WTC11 (cell line): ENCODE data around the gene GRB7. TPM values are rescaled to one million over a fixed set of nuclear protein-coding genes. Genes with fewer than 3 reads are reported as not detected.

Experiments used
- ATAC-seq: fragments of 200-7000 bp; cut with Tn5 transposase; 2 replicates; pipeline ENCODE4 v1.10.0; 2021; ENCODE audit warnings: mild to moderate bottlenecking, moderate library complexity
- CTCF ChIA-PET: fragments of 300-600 bp; sonication (Branson Sonifier 250); formaldehyde crosslinking; loops from one replicate; lab custom pipeline; 2021; ENCODE audit warnings: antibody characterized with exemption; lab: Charles Lee
- POLR2A ChIA-PET: fragments of 350-600 bp; sonication (Branson Sonifier 250); formaldehyde crosslinking; loops from one replicate; lab custom pipeline; 2021; ENCODE audit warnings: antibody characterized with exemption; lab: Charles Lee
- DNase-seq: peaks from one replicate; pipeline ENCODE4 v3.0.0; 2021; ENCODE audit warnings: low spot score
- H3K27ac Mint-ChIP-seq: 2 replicates; pipeline ENCODE4 v1.8.0; 2021; ENCODE audit warnings: mixed read lengths
- H3K27me3 Mint-ChIP-seq: 2 replicates; pipeline ENCODE4 v1.8.0; 2021; ENCODE audit warnings: low read depth, mild to moderate bottlenecking, moderate library complexity, mixed read lengths
- H3K36me3 Mint-ChIP-seq: 2 replicates; pipeline ENCODE4 v1.8.0; 2021; ENCODE audit warnings: mixed read lengths
- H3K4me1 Mint-ChIP-seq: 2 replicates; pipeline ENCODE4 v1.8.0; 2022; ENCODE audit warnings: mixed read lengths
- H3K4me3 Mint-ChIP-seq: 2 replicates; pipeline ENCODE4 v1.8.0; 2021; ENCODE audit warnings: mild to moderate bottlenecking, moderate library complexity, mixed read lengths
- H3K9me3 Mint-ChIP-seq: 2 replicates; pipeline ENCODE4 v1.8.0; 2021; ENCODE audit warnings: mixed read lengths
- CREB1 ChIP-seq: sonication (generic); formaldehyde crosslinking; IDR thresholded peaks from 2 replicates; pipeline ENCODE4 v1.8.0; 2023; ENCODE audit warnings: mild to moderate bottlenecking, missing genetic modification reagents
- GABPB1 ChIP-seq: sonication (generic); formaldehyde crosslinking; IDR thresholded peaks from 2 replicates; pipeline ENCODE4 v1.8.1; 2023; ENCODE audit warnings: mild to moderate bottlenecking, missing genetic modification reagents
- GRHL2 ChIP-seq: fragments of 250-450 bp; sonication (Bioruptor Pico); IDR thresholded peaks from 2 replicates; pipeline ENCODE4 v1.8.0; 2022; ENCODE audit warnings: mild to moderate bottlenecking, moderate library complexity; ENCODE audit not compliant: insufficient replicate concordance, severe bottlenecking
- JAZF1 ChIP-seq: fragments of 250-450 bp; sonication (Bioruptor Pico); IDR thresholded peaks from 2 replicates; pipeline ENCODE4 v1.9.0; 2021; ENCODE audit warnings: moderate library complexity, mild to moderate bottlenecking, inconsistent platforms
- KAT7 ChIP-seq: sonication (generic); formaldehyde crosslinking; IDR thresholded peaks from 2 replicates; pipeline ENCODE4 v1.8.1; 2023; ENCODE audit warnings: missing genetic modification reagents, mild to moderate bottlenecking, borderline replicate concordance
- NFYB ChIP-seq: sonication (generic); formaldehyde crosslinking; conservative IDR thresholded peaks from 2 replicates; pipeline ENCODE4 v1.8.0; 2022; ENCODE audit warnings: low read depth, missing genetic modification reagents
- RORB ChIP-seq: fragments of 250-450 bp; sonication (Bioruptor Pico); IDR thresholded peaks from 2 replicates; pipeline ENCODE4 v1.9.0; 2021; ENCODE audit warnings: mild to moderate bottlenecking
- SMAD3 ChIP-seq: sonication (generic); formaldehyde crosslinking; IDR thresholded peaks from 2 replicates; pipeline ENCODE4 v1.8.0; 2022; ENCODE audit warnings: missing genetic modification reagents, mild to moderate bottlenecking, borderline replicate concordance
- SOX15 ChIP-seq: fragments of 250-450 bp; sonication (Bioruptor Pico); IDR thresholded peaks from 2 replicates; pipeline ENCODE4 v1.9.0; 2021; ENCODE audit warnings: mild to moderate bottlenecking
- TEAD1 ChIP-seq: sonication (generic); formaldehyde crosslinking; IDR thresholded peaks from 2 replicates; pipeline ENCODE4 v1.8.0; 2022; ENCODE audit warnings: mild to moderate bottlenecking, missing genetic modification reagents
- TEAD4 ChIP-seq: sonication (generic); formaldehyde crosslinking; IDR thresholded peaks from 2 replicates; pipeline ENCODE4 v1.8.0; 2022; ENCODE audit warnings: mild to moderate bottlenecking, missing genetic modification reagents
- ZNF219 ChIP-seq: sonication (generic); formaldehyde crosslinking; IDR thresholded peaks from 2 replicates; pipeline ENCODE4 v1.8.0; 2023; ENCODE audit warnings: missing genetic modification reagents, mild to moderate bottlenecking, borderline replicate concordance
- ZNF317 ChIP-seq: sonication (generic); formaldehyde crosslinking; IDR thresholded peaks from 2 replicates; pipeline ENCODE4 v1.8.1; 2023; ENCODE audit warnings: low read depth, mild to moderate bottlenecking, moderate library complexity, missing genetic modification reagents, borderline replicate concordance
- total RNA-seq: library from RNA; stranded (reverse); gene quantifications from 3 replicates; pipeline ENCODE4 v1.2.3, GENCODE V29; 2021
- TF ChIP-seq, protein P1 (sequence below): fragments of 250-450 bp; sonication (Bioruptor Pico); IDR thresholded peaks from 2 replicates; pipeline ENCODE4 v2.1.2; 2022; ENCODE audit warnings: mild to moderate bottlenecking, moderate library complexity
- TF ChIP-seq, protein P2 (sequence below): sonication (generic); formaldehyde crosslinking; conservative IDR thresholded peaks from 2 replicates; pipeline ENCODE4 v1.8.1; 2023; ENCODE audit warnings: mild to moderate bottlenecking, low read depth, missing genetic modification reagents, moderate library complexity
- TF ChIP-seq, protein P3 (sequence below): sonication (generic); formaldehyde crosslinking; IDR thresholded peaks from 2 replicates; pipeline ENCODE4 v1.8.1; 2023; ENCODE audit warnings: mild to moderate bottlenecking, missing genetic modification reagents, borderline replicate concordance
- TF ChIP-seq, protein P4 (sequence below): sonication (generic); formaldehyde crosslinking; IDR thresholded peaks from 2 replicates; pipeline ENCODE4 v1.8.1; 2023; ENCODE audit warnings: mild to moderate bottlenecking, missing genetic modification reagents
- TF ChIP-seq, protein P5 (sequence below): fragments of 250-450 bp; sonication (Bioruptor Pico); conservative IDR thresholded peaks from 2 replicates; pipeline ENCODE4 v1.9.0; 2021; ENCODE audit warnings: mild to moderate bottlenecking
- TF ChIP-seq, protein P6 (sequence below): sonication (generic); formaldehyde crosslinking; IDR thresholded peaks from 2 replicates; pipeline ENCODE4 v1.8.1; 2023; ENCODE audit warnings: mild to moderate bottlenecking, moderate library complexity, missing genetic modification reagents
- TF ChIP-seq, protein P7 (sequence below): sonication (generic); formaldehyde crosslinking; IDR thresholded peaks from 2 replicates; pipeline ENCODE4 v1.8.1; 2022; ENCODE audit warnings: low read depth, mild to moderate bottlenecking, moderate library complexity, missing genetic modification reagents, borderline replicate concordance

The GRB7 gene
- total RNA-seq, 1 experiment from 2014 or later = 48.5 TPM

DNA sequence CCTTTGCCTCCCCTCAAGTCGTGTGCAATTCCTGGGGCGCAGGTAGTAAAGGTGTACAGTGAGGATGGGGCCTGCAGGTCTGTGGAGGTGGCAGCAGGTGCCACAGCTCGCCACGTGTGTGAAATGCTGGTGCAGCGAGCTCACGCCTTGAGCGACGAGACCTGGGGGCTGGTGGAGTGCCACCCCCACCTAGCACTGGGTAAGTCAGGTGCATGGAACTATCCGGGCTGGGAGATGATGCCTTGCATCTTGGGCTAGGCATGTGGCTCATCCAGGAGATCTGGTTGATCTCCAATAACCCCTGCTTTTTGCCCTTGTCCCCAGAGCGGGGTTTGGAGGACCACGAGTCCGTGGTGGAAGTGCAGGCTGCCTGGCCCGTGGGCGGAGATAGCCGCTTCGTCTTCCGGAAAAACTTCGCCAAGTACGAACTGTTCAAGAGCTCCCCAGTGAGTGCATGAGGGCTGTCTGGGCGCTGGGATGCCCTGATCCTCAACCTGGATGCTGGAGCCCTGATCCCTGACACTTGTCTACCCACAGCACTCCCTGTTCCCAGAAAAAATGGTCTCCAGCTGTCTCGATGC is 5.2 kb downstream of the GRB7 start:
- DNase-seq (no peak), ATAC-seq (no peak)
- no peaks in the 10 kb centered on the region for H3K27me3 Mint-ChIP-seq
- H3K4me1 Mint-ChIP-seq = peaks cover 20% of the 10 kb centered on the region
- peak overlapping the region; percentile 80; the same call in 1 of the 2 replicates for H3K27ac Mint-ChIP-seq
- CTCF ChIA-PET = interaction anchor here (0.9 to 1.2 kb wide), 2 partner anchors 11 to 119 kb away, joined by 3 read pairs; no protein-coding TSS in a partner anchor
- no peak overlapping the region for H3K4me3 Mint-ChIP-seq
- H3K36me3 Mint-ChIP-seq = peaks cover 23% of the 10 kb centered on the region
- H3K9me3 Mint-ChIP-seq = no peaks in the 10 kb centered on the region
- POLR2A ChIA-PET = no interaction called here
- TF ChIP-seq ZNF219 (CRISPR knock-in tag) (no peak), NFYB (CRISPR knock-in tag) (no peak), SOX15 (CRISPR knock-in tag) (no peak), RORB (no peak), SMAD3 (CRISPR knock-in tag) (no peak), TEAD4 (CRISPR knock-in tag) (no peak), CREB1 (CRISPR knock-in tag) (no peak), KAT7 (CRISPR knock-in tag) (no peak), TEAD1 (CRISPR knock-in tag) (no peak), GRHL2 (CRISPR knock-in tag) (no peak), JAZF1 (CRISPR knock-in tag) (no peak), ZNF317 (CRISPR knock-in tag) (no peak), GABPB1 (no peak)
- TF ChIP-seq, protein P1, sequence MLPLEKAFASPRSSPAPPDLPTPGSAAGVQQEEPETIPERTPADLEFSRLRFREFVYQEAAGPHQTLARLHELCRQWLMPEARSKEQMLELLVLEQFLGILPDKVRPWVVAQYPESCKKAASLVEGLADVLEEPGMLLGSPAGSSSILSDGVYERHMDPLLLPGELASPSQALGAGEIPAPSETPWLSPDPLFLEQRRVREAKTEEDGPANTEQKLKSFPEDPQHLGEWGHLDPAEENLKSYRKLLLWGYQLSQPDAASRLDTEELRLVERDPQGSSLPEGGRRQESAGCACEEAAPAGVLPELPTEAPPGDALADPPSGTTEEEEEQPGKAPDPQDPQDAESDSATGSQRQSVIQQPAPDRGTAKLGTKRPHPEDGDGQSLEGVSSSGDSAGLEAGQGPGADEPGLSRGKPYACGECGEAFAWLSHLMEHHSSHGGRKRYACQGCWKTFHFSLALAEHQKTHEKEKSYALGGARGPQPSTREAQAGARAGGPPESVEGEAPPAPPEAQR (CRISPR knock-in tag) = no peak
- TF ChIP-seq, protein P2, sequence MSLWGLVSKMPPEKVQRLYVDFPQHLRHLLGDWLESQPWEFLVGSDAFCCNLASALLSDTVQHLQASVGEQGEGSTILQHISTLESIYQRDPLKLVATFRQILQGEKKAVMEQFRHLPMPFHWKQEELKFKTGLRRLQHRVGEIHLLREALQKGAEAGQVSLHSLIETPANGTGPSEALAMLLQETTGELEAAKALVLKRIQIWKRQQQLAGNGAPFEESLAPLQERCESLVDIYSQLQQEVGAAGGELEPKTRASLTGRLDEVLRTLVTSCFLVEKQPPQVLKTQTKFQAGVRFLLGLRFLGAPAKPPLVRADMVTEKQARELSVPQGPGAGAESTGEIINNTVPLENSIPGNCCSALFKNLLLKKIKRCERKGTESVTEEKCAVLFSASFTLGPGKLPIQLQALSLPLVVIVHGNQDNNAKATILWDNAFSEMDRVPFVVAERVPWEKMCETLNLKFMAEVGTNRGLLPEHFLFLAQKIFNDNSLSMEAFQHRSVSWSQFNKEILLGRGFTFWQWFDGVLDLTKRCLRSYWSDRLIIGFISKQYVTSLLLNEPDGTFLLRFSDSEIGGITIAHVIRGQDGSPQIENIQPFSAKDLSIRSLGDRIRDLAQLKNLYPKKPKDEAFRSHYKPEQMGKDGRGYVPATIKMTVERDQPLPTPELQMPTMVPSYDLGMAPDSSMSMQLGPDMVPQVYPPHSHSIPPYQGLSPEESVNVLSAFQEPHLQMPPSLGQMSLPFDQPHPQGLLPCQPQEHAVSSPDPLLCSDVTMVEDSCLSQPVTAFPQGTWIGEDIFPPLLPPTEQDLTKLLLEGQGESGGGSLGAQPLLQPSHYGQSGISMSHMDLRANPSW (CRISPR knock-in tag) = no peak
- TF ChIP-seq, protein P3, sequence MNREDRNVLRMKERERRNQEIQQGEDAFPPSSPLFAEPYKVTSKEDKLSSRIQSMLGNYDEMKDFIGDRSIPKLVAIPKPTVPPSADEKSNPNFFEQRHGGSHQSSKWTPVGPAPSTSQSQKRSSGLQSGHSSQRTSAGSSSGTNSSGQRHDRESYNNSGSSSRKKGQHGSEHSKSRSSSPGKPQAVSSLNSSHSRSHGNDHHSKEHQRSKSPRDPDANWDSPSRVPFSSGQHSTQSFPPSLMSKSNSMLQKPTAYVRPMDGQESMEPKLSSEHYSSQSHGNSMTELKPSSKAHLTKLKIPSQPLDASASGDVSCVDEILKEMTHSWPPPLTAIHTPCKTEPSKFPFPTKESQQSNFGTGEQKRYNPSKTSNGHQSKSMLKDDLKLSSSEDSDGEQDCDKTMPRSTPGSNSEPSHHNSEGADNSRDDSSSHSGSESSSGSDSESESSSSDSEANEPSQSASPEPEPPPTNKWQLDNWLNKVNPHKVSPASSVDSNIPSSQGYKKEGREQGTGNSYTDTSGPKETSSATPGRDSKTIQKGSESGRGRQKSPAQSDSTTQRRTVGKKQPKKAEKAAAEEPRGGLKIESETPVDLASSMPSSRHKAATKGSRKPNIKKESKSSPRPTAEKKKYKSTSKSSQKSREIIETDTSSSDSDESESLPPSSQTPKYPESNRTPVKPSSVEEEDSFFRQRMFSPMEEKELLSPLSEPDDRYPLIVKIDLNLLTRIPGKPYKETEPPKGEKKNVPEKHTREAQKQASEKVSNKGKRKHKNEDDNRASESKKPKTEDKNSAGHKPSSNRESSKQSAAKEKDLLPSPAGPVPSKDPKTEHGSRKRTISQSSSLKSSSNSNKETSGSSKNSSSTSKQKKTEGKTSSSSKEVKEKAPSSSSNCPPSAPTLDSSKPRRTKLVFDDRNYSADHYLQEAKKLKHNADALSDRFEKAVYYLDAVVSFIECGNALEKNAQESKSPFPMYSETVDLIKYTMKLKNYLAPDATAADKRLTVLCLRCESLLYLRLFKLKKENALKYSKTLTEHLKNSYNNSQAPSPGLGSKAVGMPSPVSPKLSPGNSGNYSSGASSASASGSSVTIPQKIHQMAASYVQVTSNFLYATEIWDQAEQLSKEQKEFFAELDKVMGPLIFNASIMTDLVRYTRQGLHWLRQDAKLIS (CRISPR knock-in tag) = no peak
- TF ChIP-seq, protein P4, sequence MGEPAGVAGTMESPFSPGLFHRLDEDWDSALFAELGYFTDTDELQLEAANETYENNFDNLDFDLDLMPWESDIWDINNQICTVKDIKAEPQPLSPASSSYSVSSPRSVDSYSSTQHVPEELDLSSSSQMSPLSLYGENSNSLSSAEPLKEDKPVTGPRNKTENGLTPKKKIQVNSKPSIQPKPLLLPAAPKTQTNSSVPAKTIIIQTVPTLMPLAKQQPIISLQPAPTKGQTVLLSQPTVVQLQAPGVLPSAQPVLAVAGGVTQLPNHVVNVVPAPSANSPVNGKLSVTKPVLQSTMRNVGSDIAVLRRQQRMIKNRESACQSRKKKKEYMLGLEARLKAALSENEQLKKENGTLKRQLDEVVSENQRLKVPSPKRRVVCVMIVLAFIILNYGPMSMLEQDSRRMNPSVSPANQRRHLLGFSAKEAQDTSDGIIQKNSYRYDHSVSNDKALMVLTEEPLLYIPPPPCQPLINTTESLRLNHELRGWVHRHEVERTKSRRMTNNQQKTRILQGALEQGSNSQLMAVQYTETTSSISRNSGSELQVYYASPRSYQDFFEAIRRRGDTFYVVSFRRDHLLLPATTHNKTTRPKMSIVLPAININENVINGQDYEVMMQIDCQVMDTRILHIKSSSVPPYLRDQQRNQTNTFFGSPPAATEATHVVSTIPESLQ (CRISPR knock-in tag) = no peak
- TF ChIP-seq, protein P5, sequence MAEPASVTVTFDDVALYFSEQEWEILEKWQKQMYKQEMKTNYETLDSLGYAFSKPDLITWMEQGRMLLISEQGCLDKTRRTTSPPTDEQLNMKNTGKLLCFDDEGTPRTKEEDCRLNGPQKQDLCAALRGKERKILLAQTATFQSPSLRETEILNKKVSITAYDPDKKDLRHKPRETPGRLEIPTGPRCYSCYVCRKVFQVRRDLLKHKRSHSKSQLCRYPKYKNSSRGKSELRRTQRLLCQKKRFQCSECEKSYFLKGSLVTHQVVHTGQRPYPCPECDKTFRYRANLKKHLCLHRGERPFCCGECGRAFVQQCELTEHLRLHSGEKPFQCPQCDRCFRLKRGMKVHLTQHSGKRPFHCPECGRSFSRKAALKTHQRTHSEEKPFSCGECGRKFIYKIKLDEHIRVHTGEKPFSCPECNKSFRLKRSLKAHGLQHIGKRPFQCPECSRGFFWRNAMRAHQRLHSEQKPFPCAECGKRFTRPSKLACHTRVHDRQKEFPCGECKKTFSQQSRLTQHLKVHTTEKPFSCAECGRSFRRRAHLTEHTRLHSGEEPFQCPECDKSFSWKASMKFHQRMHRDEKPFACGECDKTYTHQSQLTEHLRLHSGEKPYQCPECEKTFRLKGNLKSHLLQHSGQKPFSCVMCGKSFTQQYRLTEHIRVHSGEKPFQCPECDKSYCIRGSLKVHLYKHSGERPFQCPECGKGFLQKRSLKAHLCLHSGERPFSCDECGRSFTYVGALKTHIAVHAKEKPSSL (CRISPR knock-in tag) = no peak
- TF ChIP-seq, protein P6, sequence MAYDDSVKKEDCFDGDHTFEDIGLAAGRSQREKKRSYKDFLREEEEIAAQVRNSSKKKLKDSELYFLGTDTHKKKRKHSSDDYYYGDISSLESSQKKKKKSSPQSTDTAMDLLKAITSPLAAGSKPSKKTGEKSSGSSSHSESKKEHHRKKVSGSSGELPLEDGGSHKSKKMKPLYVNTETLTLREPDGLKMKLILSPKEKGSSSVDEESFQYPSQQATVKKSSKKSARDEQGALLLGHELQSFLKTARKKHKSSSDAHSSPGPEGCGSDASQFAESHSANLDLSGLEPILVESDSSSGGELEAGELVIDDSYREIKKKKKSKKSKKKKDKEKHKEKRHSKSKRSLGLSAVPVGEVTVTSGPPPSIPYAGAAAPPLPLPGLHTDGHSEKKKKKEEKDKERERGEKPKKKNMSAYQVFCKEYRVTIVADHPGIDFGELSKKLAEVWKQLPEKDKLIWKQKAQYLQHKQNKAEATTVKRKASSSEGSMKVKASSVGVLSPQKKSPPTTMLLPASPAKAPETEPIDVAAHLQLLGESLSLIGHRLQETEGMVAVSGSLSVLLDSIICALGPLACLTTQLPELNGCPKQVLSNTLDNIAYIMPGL = no peak
- TF ChIP-seq, protein P7, sequence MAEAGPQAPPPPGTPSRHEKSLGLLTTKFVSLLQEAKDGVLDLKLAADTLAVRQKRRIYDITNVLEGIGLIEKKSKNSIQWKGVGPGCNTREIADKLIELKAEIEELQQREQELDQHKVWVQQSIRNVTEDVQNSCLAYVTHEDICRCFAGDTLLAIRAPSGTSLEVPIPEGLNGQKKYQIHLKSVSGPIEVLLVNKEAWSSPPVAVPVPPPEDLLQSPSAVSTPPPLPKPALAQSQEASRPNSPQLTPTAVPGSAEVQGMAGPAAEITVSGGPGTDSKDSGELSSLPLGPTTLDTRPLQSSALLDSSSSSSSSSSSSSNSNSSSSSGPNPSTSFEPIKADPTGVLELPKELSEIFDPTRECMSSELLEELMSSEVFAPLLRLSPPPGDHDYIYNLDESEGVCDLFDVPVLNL = no peak
